Fibroblast of skin of scalp (primary cell): Measurements from ENCODE around the gene PPP1CA.
"Not testable (repeated sequence)": the region's sequence is repeated elsewhere in the genome, so short reads cannot be mapped to it uniquely, and the experiment has no call there.

ENCODE experiments used
- DNase-seq: peaks from one replicate; pipeline ENCODE4 v3.0.0-alpha.2; 2013

The PPP1CA gene

GRCh38 chr11:67416416-67417335 is 15.0 kb upstream of the PPP1CA start:
- peak; percentile 12 for DNase-seq

GRCh38 chr11:67415501-67416304 is 14.0 kb upstream of the PPP1CA start, which contains the start of gene CARNS1:
CARNS1 (plus strand) TSS chr11:67415678; CDS start chr11:67416200, 522 bp downstream.
- no peak for DNase-seq

GRCh38 chr11:67413266-67413849 is 11.7 kb upstream of the PPP1CA start:
- no peak for DNase-seq

GRCh38 chr11:67412495-67413179 is 11.0 kb upstream of the PPP1CA start:
- no peak for DNase-seq

GRCh38 chr11:67411785-67412152 is 10.1 kb upstream of the PPP1CA start:
- no peak for DNase-seq

GRCh38 chr11:67410984-67411784 is 9.5 kb upstream of the PPP1CA start:
- DNase-seq, result no peak

- DNase-seq, result no peak
These were observed 8.7 kb upstream of the PPP1CA start for GRCh38 chr11:67410369-67410831.

GRCh38 chr11:67409781-67410368 is 8.2 kb upstream of the PPP1CA start:
- no peak for DNase-seq

GRCh38 chr11:67409261-67409666 is 7.6 kb upstream of the PPP1CA start:
- DNase-seq, result no peak

- no peak for DNase-seq
These were observed 7.0 kb upstream of the PPP1CA start for GRCh38 chr11:67408437-67409200.

- DNase-seq, result no peak
These were observed 6.1 kb upstream of the PPP1CA start for GRCh38 chr11:67407688-67408163.

GRCh38 chr11:67406969-67407687 is 5.5 kb upstream of the PPP1CA start:
- no peak for DNase-seq

GRCh38 chr11:67406420-67406968 is 4.8 kb upstream of the PPP1CA start:
- DNase-seq, result no peak

- no peak for DNase-seq
These were observed 4.2 kb upstream of the PPP1CA start for GRCh38 chr11:67405688-67406339.

GRCh38 chr11:67405196-67405567 is 3.5 kb upstream of the PPP1CA start:
- DNase-seq, result no peak

- DNase-seq, result no peak
These were observed 3.0 kb upstream of the PPP1CA start for GRCh38 chr11:67404515-67405195.

GRCh38 chr11:67403085-67403484 is 1.4 kb upstream of the PPP1CA start:
- DNase-seq, result not testable (repeated sequence)
